Stimulated activated CD4-positive, alpha-beta T cell treated with anti-CD3 and anti-CD28 coated beads, Interleukin-15, amount 100 ng/mL, for 1 hour (primary cell): Measurements from ENCODE around the gene PTPN9.
A peak's percentile ranks its signal among the peaks of the same experiment; 100 is the strongest.
"Not testable (repeated sequence)": the region's sequence is repeated elsewhere in the genome, so short reads cannot be mapped to it uniquely, and the experiment has no call there.

Source experiments
- DNase-seq, 2 donors: peaks; one replicate each; pipeline ENCODE4 v3.0.0-alpha.2; 2020; ENCODE audit warnings: low read depth in 1 of 2, low spot score in 1 of 2

The PTPN9 gene

DNA sequence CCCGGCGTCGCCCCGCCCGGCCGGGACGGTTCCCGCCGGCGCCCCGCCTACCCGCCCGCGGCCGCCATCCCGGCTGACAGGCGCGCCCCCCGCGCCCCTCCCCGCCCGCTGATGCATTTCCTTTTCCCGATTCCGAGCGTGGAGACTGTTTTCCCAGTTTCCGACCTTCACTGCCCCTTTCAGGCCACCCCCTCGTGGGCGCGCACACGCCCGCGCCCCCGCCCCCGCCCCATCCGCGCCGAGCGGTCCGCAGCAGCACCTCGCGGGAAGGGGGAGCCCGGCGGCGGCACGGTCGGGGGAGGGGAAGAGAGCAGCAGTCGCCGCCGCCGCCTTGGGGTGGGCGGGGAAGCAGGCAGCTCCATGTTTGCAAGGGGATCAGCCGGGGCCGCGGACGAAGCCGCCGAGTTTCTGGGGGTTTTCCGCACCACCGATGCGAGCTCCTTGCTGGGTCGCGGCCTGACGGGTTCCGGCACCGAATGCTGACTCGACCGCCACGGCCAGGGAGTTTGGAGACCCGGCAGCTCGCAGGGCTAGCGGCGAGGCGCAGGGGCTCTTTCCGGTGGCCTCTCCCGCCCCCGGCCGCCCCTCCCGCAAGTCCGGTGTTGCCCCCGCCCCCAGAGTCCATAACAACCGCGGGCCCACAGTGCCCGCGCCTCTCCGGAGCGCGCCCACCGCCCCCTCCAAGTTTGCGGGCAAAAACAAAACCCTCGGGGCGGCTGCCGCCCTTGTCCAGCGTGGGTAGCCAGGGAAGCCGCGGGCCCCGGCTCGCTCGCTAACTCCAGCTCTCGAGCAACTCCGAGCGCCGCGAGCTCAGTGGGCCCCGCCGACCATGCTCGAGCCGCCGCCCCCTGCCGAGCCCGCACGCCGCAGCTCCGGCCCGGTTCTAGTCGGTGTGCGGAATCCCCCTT is 124.4 kb downstream of the PTPN9 start:
- DNase-seq = peak; percentile 63 to 70

GRCh38 chr15:75453703-75454470 is 125.2 kb downstream of the PTPN9 start:
- peak; percentile 92 to 95 for DNase-seq

DNA sequence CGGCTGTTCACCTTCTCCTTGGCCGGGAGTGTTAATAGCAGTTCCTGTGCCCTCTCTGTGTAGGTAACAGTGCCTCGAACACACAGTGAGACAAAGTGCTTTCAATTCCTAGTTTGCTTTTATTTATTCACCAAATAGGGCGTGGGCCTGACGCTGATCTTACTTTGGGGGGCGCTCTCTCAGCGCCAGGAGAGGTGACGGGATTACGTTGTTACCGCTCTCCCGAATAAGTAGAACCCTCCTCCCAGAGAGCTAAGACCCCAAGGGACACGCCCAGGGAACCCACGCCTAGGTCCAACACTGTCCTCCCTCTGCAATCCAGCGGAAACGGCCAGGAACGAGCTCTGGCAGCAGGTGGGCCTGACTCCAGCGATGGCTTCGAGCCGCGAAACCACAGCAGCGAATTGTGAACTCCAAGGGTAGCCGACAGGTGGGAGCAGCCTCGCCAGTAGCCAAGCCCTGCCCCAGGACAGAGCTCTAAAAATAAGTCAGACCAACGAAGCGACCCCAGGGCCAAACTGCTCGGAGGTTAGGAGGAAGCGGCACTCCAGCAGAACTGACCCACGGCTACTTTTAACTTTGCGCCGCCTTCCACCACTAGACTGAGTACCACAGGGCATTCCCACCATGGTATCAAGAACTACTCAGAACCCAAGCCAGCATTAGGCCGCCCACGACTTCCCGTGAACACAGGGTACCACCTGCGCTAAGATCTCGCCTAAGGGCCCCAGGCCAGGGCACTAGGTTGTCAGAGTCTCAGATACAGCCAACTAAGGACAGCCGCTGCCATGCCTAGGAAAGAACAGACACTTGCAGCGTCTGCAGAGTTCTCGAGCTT is 126.0 kb downstream of the PTPN9 start:
- DNase-seq = peak; percentile 2 to 59

DNA sequence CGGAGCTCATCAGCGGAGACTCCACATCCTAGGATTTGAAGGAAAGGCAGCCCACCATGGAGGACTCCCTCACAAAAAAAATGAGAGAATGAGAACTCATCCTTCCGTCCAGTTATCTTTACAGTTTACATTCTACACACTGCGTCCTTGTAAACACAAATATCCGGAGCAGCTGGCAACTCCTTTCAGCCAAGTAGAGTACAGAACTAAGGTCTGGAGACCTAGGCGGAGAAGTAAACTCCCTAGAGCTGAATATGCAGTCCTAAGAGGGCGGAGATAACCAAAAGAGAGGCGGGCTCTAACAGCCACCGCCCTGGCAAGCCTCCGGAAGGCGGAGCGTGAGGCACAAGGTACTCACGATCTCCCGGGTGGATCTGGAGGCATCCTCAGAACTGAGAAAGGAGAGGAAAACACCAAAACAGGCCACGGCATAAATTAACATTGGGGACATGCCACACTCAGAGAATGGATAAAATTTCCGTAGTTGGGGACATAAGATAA is 126.7 kb downstream of the PTPN9 start:
- DNase-seq = peak; percentile 36 to 54

GRCh38 chr15:75451674-75452363 is 127.3 kb downstream of the PTPN9 start, which contains the start of gene SIN3A:
SIN3A (minus strand) TSS chr15:75451690; CDS start chr15:75430375, 21,315 bp downstream.
- DNase-seq = peak; percentile 99

DNA sequence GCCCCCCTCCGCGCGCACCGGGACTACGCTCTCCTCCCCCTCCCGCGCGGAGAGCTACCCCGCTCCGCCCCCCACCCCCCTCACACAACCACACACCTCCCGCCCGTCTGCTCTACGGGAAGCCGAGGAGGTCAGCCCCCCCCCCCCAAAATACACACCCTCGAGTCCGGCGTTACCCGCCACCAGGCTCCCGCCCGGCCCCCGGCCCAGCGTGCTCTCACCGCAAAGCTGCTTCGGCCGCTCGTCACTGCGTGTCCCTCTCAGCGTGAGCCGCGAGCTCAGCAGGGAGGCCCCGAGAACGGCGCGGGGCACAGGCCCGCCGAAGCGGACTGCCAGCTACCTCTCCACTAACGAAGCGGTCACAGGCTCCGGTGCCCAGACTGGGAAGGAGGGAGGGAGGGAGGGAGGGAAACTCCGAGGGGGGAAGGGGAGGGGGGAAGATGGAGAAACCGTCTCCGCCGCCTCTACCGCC is 127.9 kb downstream of the PTPN9 start:
- DNase-seq = no peak

DNA sequence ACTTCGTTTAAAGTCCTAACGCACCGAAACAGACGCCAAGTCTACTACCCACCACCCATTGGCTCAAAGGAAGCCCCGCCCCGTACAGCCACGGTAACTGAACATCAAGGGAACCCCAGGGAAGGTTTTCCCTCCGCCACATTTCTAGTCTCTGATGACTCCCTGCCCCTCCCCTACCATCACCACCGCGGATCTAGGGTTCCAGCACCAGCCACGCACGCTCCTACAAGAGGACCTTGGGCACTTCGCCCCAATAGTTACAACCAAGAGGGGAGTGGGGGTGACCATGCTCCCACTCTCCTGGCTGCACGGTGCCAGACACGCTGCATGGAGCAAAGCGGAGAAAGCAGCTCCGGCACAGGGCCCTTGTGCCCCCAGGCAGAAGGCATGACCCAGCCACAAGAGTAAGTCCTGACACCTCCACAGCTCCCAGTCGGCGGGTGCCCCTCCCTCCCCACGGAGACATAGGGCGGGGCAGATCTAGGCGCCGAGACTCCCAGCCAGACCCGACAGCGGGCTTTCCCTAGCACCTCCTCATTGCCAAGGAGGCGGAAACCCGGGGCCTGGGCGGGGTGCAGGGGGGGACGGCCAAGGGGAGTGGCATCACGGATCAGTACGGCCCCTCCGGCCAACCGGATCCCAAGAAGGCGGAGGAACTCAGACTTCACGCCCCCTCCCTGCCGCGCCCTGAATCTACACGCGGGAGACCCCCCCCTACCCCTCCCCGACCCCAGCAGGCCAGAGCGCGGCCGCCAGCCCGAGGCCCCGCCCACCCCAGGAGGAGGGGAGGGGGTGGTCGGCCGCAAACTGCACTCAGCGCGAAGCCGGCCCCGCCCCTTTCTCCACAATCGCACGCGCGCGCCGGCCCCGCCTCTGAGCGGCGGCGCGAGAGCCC is 128.6 kb downstream of the PTPN9 start:
- peak; percentile 93 to 94 for DNase-seq

GRCh38 chr15:75449585-75450306 is 129.4 kb downstream of the PTPN9 start:
- DNase-seq = no peak

DNA sequence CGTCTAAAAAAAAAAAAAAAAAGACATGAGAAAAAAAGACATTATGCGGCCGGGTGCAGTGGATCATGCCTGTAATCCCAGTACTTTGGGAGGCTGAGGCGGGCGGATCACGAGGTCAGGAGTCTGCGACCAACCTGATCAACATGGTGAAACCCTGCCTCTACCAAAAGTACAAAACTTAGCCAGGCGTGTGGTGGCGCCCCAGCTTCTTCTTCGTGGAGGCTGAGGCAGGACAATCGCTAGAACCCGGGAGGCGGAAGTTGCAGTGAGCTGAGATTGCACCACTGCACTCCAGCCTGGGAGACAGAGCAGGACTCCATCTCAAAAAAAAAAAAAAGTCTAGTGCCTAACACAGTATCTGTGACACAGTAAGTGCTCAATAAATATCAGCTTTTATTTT is 130.9 kb downstream of the PTPN9 start:
- not testable (repeated sequence) for DNase-seq

DNA sequence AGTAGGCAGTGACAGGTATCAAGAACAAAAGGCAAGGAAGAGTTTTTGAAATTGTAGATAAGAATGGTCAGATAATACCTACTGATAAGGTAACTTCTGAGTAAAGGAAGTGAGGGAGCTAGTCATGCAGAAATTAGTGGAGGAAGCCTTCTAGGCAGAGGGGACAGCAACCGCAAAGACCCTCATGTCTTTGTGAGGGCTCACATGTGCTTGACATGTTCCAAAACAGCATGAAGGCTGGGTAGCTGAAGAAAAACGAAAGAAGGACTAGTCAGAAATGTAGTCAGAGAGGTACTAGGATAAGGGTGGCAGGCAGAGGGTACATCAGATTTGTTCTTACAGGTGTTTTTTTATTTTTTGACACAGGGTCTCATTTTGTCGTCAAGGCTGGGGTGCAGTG is 133.0 kb downstream of the PTPN9 start:
- DNase-seq = no peak

DNA sequence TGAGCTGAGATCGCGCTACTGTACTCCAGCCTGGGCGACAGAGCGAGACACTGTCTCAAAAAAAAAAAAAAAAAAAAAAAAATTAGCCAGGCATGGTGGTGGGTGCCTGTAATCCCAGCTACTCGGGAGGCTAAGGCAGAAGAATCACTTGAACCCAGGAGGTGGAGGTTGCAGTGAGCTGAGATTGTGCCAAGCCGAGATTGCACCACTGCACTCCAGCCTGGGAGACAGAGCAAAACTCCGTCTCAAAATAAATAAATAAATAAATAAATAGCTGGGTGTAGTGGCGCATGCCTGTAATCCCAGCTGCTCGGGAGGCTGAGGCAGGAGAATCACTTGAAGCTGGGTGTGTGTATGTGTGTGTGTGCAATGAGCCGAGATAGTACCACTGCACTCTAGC is 133.8 kb downstream of the PTPN9 start:
- not testable (repeated sequence) for DNase-seq

DNA sequence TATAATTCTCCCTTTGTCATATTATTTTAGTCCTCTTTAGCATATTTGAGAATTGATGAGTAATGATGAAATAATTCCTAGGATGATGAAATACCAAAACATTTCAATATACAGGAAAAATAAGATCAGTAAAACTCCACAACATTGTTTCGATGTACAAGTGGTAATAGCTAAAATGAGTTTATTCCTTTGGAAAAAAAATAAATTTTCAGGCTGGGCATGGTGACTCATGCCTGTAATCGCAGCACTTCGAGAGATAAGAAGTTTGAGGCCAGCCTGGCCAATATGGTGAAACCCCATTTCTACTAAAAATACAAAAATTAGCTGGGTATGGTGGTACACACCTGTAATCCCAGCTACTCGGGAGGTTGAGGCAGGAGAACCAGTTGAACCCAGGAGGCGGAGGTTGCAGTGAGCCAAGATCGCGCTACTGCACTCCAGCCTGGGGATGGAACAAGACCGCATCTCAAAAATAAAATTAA is 135.1 kb downstream of the PTPN9 start:
- DNase-seq = not testable (repeated sequence)

GRCh38 chr15:75437721-75438120 is 141.4 kb downstream of the PTPN9 start:
- DNase-seq = no peak

GRCh38 chr15:75436881-75437280 is 142.2 kb downstream of the PTPN9 start:
- DNase-seq = no peak

DNA sequence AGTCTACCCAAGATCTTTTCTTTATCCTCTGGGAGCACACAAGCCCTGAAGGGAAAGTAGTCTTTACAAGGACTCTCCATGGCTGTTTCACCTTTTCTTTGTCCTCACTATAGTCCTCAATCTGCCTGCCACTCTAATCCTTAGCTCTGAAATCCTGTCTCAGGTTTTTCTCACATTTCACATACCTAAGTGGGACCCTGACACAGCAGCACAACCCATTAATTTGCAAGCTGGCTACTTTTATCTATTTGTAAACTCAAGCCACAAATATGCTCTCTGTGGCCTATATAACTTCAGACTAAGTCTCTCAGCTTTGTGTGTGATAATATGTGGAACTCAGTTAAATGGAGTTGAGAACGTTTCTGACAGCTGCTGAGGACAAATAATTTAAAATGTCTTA is 147.4 kb downstream of the PTPN9 start:
- no peak for DNase-seq

- no peak for DNase-seq
Measured at GRCh38 chr15:75431270-75431669, 147.8 kb downstream of the PTPN9 start.

GRCh38 chr15:75430259-75430658 is 148.9 kb downstream of the PTPN9 start:
- DNase-seq = no peak

- DNase-seq = no peak
Measured at GRCh38 chr15:75428152-75428551, 151.0 kb downstream of the PTPN9 start.
